ENCODE measurements around the gene COL4A1. TPM values are rescaled to one million over a fixed set of nuclear protein-coding genes. Genes with fewer than 3 reads are reported as not detected.

COL4A1 gene
- polyA plus RNA-seq, 2 of the 4 experiments (the other 2 are of a cell fraction) = 23.8 to 71.3 TPM

DNA sequence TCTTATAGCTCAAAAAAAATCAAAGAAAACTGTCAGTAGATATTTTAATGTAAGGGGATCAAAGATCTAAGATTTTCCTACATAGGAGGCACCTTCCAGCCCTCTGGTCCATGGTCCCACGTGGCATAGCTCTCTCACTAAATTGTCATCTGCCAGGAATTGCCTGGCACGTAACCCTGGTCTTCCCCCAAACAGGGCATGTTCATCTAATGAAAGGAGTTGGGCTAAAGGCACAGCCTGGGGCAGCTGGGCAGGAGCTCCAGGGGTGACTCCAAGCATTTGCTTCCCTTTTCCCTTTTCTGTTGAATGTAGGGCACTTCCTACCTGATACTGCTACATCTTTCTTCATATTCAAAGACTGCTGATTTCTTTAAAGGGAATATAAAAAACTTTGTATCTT is 148.7 kb downstream of the COL4A1 start:
- TF ChIP-seq, protein P1, sequence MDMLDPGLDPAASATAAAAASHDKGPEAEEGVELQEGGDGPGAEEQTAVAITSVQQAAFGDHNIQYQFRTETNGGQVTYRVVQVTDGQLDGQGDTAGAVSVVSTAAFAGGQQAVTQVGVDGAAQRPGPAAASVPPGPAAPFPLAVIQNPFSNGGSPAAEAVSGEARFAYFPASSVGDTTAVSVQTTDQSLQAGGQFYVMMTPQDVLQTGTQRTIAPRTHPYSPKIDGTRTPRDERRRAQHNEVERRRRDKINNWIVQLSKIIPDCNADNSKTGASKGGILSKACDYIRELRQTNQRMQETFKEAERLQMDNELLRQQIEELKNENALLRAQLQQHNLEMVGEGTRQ (IDR thresholded peaks at IDR 0.05) = no peak
- TF ChIP-seq, protein P2, sequence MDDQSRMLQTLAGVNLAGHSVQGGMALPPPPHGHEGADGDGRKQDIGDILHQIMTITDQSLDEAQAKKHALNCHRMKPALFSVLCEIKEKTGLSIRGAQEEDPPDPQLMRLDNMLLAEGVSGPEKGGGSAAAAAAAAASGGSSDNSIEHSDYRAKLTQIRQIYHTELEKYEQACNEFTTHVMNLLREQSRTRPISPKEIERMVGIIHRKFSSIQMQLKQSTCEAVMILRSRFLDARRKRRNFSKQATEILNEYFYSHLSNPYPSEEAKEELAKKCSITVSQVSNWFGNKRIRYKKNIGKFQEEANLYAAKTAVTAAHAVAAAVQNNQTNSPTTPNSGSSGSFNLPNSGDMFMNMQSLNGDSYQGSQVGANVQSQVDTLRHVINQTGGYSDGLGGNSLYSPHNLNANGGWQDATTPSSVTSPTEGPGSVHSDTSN (IDR thresholded peaks at IDR 0.05) = no peak
- TF ChIP-seq ZSCAN20 (CRISPR knock-in tag; IDR thresholded peaks at IDR 0.05) = no peak
- no peak for TF ChIP-seq SMC3 (IDR thresholded peaks at IDR 0.05)
- no peak for TF ChIP-seq ESRRA (IDR thresholded peaks at IDR 0.05; ENCODE audit: borderline replicate concordance, low read length)
- TF ChIP-seq, protein P3, sequence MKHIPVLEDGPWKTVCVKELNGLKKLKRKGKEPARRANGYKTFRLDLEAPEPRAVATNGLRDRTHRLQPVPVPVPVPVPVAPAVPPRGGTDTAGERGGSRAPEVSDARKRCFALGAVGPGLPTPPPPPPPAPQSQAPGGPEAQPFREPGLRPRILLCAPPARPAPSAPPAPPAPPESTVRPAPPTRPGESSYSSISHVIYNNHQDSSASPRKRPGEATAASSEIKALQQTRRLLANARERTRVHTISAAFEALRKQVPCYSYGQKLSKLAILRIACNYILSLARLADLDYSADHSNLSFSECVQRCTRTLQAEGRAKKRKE (CRISPR knock-in tag; IDR thresholded peaks at IDR 0.05; ENCODE audit: low read depth) = no peak
- no peak for TF ChIP-seq JUN (IDR thresholded peaks at IDR 0.05)
- H3K4me2 ChIP-seq = no peak overlapping the region
- no peak overlapping the region for H3K27ac ChIP-seq
- WGBS (ENCODE audit: missing lambda C conversion rate) = 56% methylated on average over 2 of the region's 2 CpGs
- ChIA-PET POLR2A (no interaction called here), CTCF (interaction anchor here (1.1 kb wide), 1 partner anchor 12 kb away, joined by 3 read pairs; no protein-coding TSS in a partner anchor)
- no peaks in the 10 kb centered on the region for H3K4me1 ChIP-seq
- FAIRE-seq (no peak), DNase-seq (ENCODE audit: low read depth in 1 of 2, low spot score in 1 of 2) (no peak), ATAC-seq (no peak)
- H3K4me3 ChIP-seq = no peak overlapping the region
- no peaks in the 10 kb centered on the region for H3K9me3 ChIP-seq

DNA sequence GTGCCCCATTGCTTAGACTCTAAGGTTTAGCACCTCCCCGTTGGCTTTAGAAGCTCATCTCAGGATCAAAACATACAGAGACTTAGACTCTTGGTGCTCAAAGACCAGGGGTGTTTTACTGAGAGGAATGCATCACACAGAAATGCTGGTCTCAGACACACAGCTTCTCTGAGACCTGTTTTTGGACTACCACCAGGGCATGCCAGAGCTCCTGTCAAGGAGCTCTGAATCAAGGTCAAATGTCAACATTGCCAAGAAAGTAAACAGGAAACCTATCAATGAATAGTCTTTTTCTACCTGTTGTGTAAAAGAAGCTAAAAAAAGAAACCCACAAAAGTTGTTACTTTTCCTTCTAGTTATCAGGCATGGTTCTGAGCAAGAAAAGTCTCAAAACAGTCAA is 149.2 kb downstream of the COL4A1 start:
- ChIA-PET CTCF (interaction anchor here (1.1 kb wide), 1 partner anchor 11 kb away, joined by 3 read pairs; no protein-coding TSS in a partner anchor), POLR2A (no interaction called here)
- no peak for FAIRE-seq
- Histone ChIP-seq H3K9me3 (no peaks in the 10 kb centered on the region), H3K4me1 (no peaks in the 10 kb centered on the region), H3K27ac (no peak overlapping the region), H3K4me3 (no peak overlapping the region), H3K4me2 (no peak overlapping the region)
- TF ChIP-seq, protein P4, sequence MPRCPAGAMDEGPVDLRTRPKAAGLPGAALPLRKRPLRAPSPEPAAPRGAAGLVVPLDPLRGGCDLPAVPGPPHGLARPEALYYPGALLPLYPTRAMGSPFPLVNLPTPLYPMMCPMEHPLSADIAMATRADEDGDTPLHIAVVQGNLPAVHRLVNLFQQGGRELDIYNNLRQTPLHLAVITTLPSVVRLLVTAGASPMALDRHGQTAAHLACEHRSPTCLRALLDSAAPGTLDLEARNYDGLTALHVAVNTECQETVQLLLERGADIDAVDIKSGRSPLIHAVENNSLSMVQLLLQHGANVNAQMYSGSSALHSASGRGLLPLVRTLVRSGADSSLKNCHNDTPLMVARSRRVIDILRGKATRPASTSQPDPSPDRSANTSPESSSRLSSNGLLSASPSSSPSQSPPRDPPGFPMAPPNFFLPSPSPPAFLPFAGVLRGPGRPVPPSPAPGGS (IDR thresholded peaks at IDR 0.05) = no peak
- TF ChIP-seq, protein P3 (CRISPR knock-in tag; IDR thresholded peaks at IDR 0.05; ENCODE audit: low read depth) = no peak
- TF ChIP-seq, protein P5, sequence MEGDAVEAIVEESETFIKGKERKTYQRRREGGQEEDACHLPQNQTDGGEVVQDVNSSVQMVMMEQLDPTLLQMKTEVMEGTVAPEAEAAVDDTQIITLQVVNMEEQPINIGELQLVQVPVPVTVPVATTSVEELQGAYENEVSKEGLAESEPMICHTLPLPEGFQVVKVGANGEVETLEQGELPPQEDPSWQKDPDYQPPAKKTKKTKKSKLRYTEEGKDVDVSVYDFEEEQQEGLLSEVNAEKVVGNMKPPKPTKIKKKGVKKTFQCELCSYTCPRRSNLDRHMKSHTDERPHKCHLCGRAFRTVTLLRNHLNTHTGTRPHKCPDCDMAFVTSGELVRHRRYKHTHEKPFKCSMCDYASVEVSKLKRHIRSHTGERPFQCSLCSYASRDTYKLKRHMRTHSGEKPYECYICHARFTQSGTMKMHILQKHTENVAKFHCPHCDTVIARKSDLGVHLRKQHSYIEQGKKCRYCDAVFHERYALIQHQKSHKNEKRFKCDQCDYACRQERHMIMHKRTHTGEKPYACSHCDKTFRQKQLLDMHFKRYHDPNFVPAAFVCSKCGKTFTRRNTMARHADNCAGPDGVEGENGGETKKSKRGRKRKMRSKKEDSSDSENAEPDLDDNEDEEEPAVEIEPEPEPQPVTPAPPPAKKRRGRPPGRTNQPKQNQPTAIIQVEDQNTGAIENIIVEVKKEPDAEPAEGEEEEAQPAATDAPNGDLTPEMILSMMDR (IDR thresholded peaks at IDR 0.05) = no peak
- TF ChIP-seq ZSCAN20 (CRISPR knock-in tag; IDR thresholded peaks at IDR 0.05) = no peak
- TF ChIP-seq CHD4 (IDR thresholded peaks at IDR 0.05; ENCODE audit: borderline replicate concordance) = no peak
- TF ChIP-seq CHD2 (IDR thresholded peaks at IDR 0.05; ENCODE audit: low read length, partially characterized antibody) = no peak
- TF ChIP-seq MAZ (IDR thresholded peaks at IDR 0.05; ENCODE audit: borderline replicate concordance, low read depth, low read length) = no peak
- TF ChIP-seq POLR2A (IDR thresholded peaks at IDR 0.05; ENCODE audit: low read length) = no peak
- TF ChIP-seq HOXA7 (CRISPR knock-in tag; IDR thresholded peaks at IDR 0.05) = no peak
- no peak for TF ChIP-seq POLR2AphosphoS2 (conservative IDR thresholded peaks at IDR 0.05; ENCODE audit: low read length)
- TF ChIP-seq HOXB5 (CRISPR knock-in tag; IDR thresholded peaks at IDR 0.05) = no peak
- no peak for DNase-seq (ENCODE audit: low read depth in 1 of 2, low spot score in 1 of 2)
- ATAC-seq = no peak
- WGBS (ENCODE audit: missing lambda C conversion rate) = 82% methylated on average over 1 of the region's 1 CpG

All from A549 (cell line).